Ovary (tissue), 9 donors: ENCODE measurements around the gene LMLN. TPM values are rescaled to one million over a fixed set of nuclear protein-coding genes. Genes with fewer than 3 reads are reported as not detected.
A peak's percentile ranks its signal among the peaks of the same experiment; 100 is the strongest.

Experiments
- DNase-seq, 5 donors: peaks; one replicate each; pipeline ENCODE4 v3.0.0-alpha.2; 2019 to 2020
- H3K27ac ChIP-seq, 2 donors: fragments of 200-600 bp; one replicate each; pipeline versions ENCODE4 v1.5.1 to v1.8.0; 2019 to 2022
- H3K27me3 ChIP-seq: fragments of 200-600 bp; one replicate; pipeline ENCODE4 v1.8.0; 2022
- H3K36me3 ChIP-seq: fragments of 200-600 bp; sonication (generic); one replicate; pipeline ENCODE4 v1.5.1; 2019
- H3K4me1 ChIP-seq: one replicate; pipeline ENCODE4 v1.8.1; 2013; ENCODE audit warnings: mild to moderate bottlenecking, moderate library complexity; ENCODE audit not compliant: insufficient read depth
- H3K4me3 ChIP-seq: fragments of 200-600 bp; sonication (generic); one replicate; pipeline ENCODE4 v1.5.1; 2017
- H3K9me3 ChIP-seq, 2 donors: fragments of 200-600 bp in 1 of 2; sonication (generic) in 1 of 2; one replicate each; pipeline versions ENCODE4 v1.5.1 to v1.8.1; 2013 to 2019; ENCODE audit warnings: mild to moderate bottlenecking in 1 of 2, moderate library complexity in 1 of 2
- CTCF ChIP-seq, 3 donors: fragments of 450-650 bp in 2 of 3; fragments of 200-600 bp in 1 of 3; IDR thresholded peaks; one replicate each; pipeline versions ENCODE4 v1.5.1 to v1.8.0; 2016 to 2022; ENCODE audit warnings: antibody characterized with exemption in 3 of 3, mild to moderate bottlenecking in 1 of 3
- EP300 ChIP-seq: sonication (generic); formaldehyde crosslinking; IDR thresholded peaks from one replicate; pipeline ENCODE4 v1.6.1; 2017; ENCODE audit warnings: antibody characterized with exemption
- POLR2A ChIP-seq: fragments of 450-650 bp; IDR thresholded peaks from one replicate; pipeline ENCODE4 v1.6.1; 2017; ENCODE audit warnings: antibody characterized with exemption, mild to moderate bottlenecking, moderate library complexity
- WGBS, 3 donors: extraction: QIAGEN DNeasy Blood & Tissue Kit in 1 of 3; methylation state at CpG; one replicate each; pipeline versions ENCODE4 v1.1.5 to v1.1.7; 2013 to 2017; 5-methylcytosine and 5-hydroxymethylcytosine counted together
- intact Hi-C, 4 donors: fragments of 100-400 bp; cut with DNase I; formaldehyde crosslinking; loops; one replicate each; pipeline versions ENCODE4 v1.11.0 to v1.15.1; 2022 to 2023
- polyA plus RNA-seq, 2 donors: library from polyadenylated mRNA; stranded (reverse); fragments of 200-250 nt in 1 of 2; fragments of 350-450 nt in 1 of 2; fragmentation: Illumina TruSeq in 1 of 2; extraction: RNeasy Lipid Tissue Mini Kit (QIAGEN cat#74804) in 1 of 2; gene quantifications; one replicate each; pipeline ENCODE4 v1.2.3, GENCODE V29; 2013 to 2014
- total RNA-seq, 7 donors: library from RNA; depleted of rRNA in 2 of 7; stranded (reverse); fragments of >200 nt in 2 of 7; fragmentation: NEBNext Ultra II Directional in 3 of 7; extraction: Animal tissue kit (Norgen Biotek cat#: 25700) in 3 of 7; gene quantifications; one replicate each; pipeline versions ENCODE4 v1.1.0 to v1.2.4, GENCODE V29; 2016 to 2023
- donor health status: DM: no; HTN: no; CAD: no; lungs with moderate emphysema.
- donor health status: DM: no; HTN: no; CAD: no.
- donor health status: Bipolar disorder and iron deficiency.
- donor health status: DM: yes; HTN: yes; CAD: no.
- donor health status: DM: no; HTN: no; CAD: no.
- donor health status: DM: yes; HTN: yes; CAD: no.

The LMLN gene
- total and polyA plus RNA-seq, 9 donors = 2.4 to 12.8 (median 7.4) TPM

- no peak overlapping the region for H3K27ac ChIP-seq
- no peaks in the 10 kb centered on the region for H3K27me3 ChIP-seq
- H3K4me3 ChIP-seq = no peak overlapping the region
- TF ChIP-seq EP300 (no peak), CTCF (IDR thresholded peaks at IDR 0.05) (no peak), POLR2A (no peak)
- H3K9me3 ChIP-seq = no peaks in the 10 kb centered on the region
- DNase-seq = no peak
- WGBS, 3 donors = 62 to 70% (median 68%) methylated on average over 4 of the region's 4 CpGs
- no peaks in the 10 kb centered on the region for H3K36me3 ChIP-seq
- intact Hi-C loops = no loop called here
- H3K4me1 ChIP-seq = no peaks in the 10 kb centered on the region
These were observed 111.7 kb downstream of the LMLN start for GRCh38 chr3:198071602-198072287.

DNA sequence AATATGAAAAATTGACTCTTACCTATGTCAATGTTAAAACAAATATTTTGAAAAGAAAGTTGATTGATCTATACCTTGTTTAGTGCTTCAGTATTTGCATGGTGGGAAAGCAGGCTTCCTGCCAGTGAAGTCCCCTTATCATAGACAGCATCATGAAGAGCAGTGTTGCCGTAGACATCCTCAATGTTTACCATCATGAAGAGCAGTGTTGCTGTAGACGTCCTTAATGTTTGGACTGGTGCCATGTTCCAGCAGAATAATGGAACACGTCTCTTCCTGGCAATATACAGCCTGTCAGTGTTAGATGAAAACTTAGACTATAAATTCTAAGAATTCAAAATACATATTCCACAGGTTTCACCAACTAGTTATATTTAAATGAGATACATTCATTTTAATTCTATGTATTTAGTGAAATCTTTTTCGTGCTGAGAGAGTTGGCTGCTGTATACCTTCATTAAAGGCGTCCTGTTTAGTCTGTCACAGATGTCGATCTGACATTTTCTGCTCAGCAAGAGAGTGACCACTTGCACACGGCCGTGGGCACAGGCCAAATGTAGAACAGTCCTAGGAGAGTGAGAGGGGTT, 116.8 kb downstream of the LMLN start:
- H3K27me3 ChIP-seq = no peaks in the 10 kb centered on the region
- peaks cover 7% of the 10 kb centered on the region for H3K4me1 ChIP-seq
- no peaks in the 10 kb centered on the region for H3K9me3 ChIP-seq
- intact Hi-C loops = no loop called here
- no peaks in the 10 kb centered on the region for H3K36me3 ChIP-seq
- WGBS, 3 donors = 35 to 46% (median 43%) methylated on average over 8 of the region's 8 CpGs
- TF ChIP-seq POLR2A = no peak
- TF ChIP-seq CTCF (IDR thresholded peaks at IDR 0.05) = no peak
- TF ChIP-seq EP300 = no peak
- DNase-seq = no peak
- no peak overlapping the region for H3K4me3 ChIP-seq
- H3K27ac ChIP-seq = no peak overlapping the region

DNA sequence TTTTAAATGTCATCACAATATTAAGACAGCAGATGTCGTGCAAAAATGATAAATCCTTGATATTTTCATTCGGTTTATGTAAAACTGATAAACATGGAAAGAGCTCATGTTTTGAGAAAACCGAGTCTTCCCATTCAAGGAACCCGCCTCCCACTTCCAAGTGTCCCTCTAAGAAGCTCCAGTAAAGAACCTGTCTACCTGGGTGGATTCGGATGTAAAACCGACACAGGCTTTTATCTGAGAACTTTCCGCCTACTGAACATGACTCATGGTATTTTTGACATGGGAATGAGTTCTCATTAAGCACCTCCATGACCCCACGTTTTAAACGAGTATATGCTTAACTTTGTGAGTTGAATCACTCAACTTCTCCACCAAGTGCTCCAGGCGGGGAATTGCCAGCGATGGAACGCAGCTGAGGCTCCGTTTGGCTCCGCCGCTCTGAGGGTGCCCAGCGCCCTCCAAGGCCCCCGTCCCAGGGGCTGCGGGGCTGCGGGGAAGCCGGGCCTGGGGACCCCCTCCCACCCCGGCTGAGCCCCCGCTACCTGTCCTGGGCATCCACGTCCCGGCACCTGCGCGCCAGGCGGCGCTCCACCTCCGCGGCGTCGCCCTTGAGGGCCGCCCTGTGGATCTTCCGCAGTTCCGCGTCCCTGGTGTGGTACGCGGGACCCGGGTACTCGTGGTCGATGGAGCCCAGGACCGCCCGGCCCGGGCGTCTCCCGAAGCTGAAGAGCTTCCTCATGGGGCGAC, 119.9 kb downstream of the LMLN start:
- TF ChIP-seq EP300 (no peak), POLR2A (no peak), CTCF (IDR thresholded peaks at IDR 0.05) (no peak)
- Histone ChIP-seq H3K27me3 (no peaks in the 10 kb centered on the region), H3K4me1 (peaks cover 7% of the 10 kb centered on the region), H3K4me3 (peak overlapping the region; percentile 1), H3K36me3 (no peaks in the 10 kb centered on the region), H3K9me3 (no peaks in the 10 kb centered on the region), H3K27ac (no peak overlapping the region)
- DNase-seq = peak in 1 of 5 donors; percentile 4
- WGBS, 3 donors = 6 to 9% (median 7%) methylated on average over 36 to 47 of the region's 47 CpGs
- intact Hi-C loops = loop anchor here in 1 of 4 donors (10.0 kb wide), 1 partner anchor 175 kb away; no protein-coding TSS in a partner anchor

DNA sequence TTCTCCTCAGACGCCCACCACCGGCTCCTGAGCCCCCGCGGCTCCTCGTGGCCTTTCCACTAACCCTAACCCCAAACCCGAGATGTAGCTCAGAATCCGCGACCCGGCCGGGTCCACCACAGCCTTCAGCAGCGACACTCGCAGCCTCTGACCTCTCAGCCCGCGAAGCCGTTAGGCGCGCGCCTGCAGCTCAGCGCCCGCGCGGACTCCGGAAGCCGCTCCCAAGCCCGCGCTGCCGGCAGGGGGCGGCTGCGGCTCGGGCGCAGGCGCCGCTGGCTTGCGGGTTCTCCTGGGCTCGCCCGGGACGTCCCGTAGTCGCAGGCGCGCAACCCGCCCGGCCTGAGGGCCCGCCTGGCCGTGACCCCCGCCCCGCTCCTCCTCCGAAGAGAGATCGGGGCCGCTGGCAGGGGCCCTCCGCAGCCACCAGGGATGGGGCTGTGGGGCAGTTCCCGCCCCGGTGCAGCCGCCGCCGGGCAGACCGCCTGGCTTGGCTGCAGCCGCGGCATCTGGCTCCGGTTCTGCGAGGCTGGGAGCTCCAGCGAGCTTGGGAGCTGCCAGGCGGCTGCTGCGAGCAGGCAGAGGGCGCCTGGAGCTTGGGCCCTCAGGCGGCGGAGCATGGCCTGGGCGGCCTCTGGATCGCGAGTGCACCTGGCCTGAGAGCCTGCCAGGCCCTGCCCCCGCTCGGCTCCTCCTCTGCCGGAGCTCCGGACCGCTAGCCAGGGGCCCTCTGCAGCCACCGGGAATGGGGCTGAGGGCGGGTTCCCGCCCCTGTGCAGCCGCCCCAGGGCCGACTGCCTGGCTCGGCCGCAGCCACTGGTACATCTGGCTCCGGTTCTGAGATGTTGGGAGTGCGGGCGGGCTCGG, 120.7 kb downstream of the LMLN start:
- no peaks in the 10 kb centered on the region for H3K36me3 ChIP-seq
- H3K4me3 ChIP-seq = no peak overlapping the region
- WGBS, 3 donors = 1 to 2% (median 1%) methylated on average over 37 to 86 of the region's 86 CpGs
- H3K9me3 ChIP-seq = no peaks in the 10 kb centered on the region
- no peak overlapping the region for H3K27ac ChIP-seq
- peaks cover 7% of the 10 kb centered on the region for H3K4me1 ChIP-seq
- intact Hi-C loops = loop anchor here in 1 of 4 donors (10.0 kb wide), 1 partner anchor 176 kb away; no protein-coding TSS in a partner anchor
- peak in 1 of 3 donors; percentile 59 for TF ChIP-seq CTCF (IDR thresholded peaks at IDR 0.05)
- TF ChIP-seq EP300 = no peak
- peak; percentile 34 to 81 (median 51) for DNase-seq
- H3K27me3 ChIP-seq = no peaks in the 10 kb centered on the region
